Measurements from ENCODE around the gene MEI1.
A peak's percentile ranks its signal among the peaks of the same experiment; 100 is the strongest.

The MEI1 gene

DNA sequence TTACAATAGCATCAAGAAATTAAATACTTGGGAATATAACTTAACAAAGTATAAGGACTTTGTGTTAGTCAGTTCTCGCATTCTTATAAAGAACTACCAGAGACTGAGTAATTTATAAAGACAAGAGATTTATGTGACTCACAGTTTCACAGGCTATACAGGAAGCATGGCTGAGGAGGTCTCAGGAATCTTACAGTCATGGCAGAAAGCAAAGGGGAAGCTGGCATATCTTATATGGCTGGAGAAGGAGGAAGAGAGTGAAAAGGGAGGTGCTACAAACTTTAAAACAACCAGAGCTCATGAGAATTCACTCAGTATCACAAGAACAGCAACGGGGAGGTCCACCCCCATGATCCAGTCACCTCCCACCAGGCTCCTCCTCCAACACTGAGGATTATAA is 69.1 kb downstream of the MEI1 start:
- no peak overlapping the region for H3K4me3 ChIP-seq (ENCODE audit: control insufficient read depth, low read depth, low read length)
- peak; percentile 26 for DNase-seq (ENCODE audit: low read depth)
- TF ChIP-seq, protein P1, sequence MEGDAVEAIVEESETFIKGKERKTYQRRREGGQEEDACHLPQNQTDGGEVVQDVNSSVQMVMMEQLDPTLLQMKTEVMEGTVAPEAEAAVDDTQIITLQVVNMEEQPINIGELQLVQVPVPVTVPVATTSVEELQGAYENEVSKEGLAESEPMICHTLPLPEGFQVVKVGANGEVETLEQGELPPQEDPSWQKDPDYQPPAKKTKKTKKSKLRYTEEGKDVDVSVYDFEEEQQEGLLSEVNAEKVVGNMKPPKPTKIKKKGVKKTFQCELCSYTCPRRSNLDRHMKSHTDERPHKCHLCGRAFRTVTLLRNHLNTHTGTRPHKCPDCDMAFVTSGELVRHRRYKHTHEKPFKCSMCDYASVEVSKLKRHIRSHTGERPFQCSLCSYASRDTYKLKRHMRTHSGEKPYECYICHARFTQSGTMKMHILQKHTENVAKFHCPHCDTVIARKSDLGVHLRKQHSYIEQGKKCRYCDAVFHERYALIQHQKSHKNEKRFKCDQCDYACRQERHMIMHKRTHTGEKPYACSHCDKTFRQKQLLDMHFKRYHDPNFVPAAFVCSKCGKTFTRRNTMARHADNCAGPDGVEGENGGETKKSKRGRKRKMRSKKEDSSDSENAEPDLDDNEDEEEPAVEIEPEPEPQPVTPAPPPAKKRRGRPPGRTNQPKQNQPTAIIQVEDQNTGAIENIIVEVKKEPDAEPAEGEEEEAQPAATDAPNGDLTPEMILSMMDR (conservative IDR thresholded peaks at IDR 0.05; ENCODE audit: control insufficient read depth, insufficient read depth, low read depth, low read length), result no peak

DNA sequence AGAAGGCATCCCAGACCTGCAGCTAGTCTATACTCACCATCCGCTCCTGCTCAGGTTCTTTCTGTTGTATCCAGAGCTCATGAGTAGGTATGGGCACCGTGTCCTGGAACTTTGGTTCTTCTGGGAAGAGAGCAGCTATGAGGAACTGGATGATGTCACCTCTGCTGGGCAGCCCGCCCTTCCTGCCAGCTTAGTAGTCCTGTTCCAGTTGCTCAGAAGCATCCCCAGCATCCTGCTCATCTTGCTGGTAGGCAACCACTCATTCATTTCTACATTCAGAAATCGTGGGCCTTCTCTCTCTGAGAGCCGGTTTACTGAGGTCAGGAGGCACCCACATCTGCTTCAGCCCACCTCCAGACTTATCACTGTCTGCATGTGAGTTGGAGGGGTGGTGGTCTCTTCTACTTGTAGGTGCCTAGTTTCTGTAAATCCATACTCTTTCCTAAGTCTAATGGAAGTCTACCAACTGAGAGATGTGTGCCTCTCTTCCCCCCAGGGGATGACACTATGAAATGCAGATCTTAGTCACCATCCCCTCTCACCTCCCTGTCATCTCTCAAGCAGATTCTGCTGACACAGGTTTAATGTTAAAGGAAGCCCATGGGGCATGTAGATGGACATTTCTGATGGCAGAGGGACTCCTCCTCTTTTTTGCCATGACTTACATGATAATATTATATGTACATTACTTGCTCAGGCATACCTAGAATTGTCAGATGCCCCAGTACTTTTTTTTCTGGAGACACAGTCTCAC is 71.6 kb downstream of the MEI1 start:
- H3K4me3 ChIP-seq (ENCODE audit: control insufficient read depth, low read depth, low read length), result no peak overlapping the region
- TF ChIP-seq, protein P1 (conservative IDR thresholded peaks at IDR 0.05; ENCODE audit: control insufficient read depth, insufficient read depth, low read depth, low read length), result no peak
- no peak for DNase-seq (ENCODE audit: low read depth)

DNA sequence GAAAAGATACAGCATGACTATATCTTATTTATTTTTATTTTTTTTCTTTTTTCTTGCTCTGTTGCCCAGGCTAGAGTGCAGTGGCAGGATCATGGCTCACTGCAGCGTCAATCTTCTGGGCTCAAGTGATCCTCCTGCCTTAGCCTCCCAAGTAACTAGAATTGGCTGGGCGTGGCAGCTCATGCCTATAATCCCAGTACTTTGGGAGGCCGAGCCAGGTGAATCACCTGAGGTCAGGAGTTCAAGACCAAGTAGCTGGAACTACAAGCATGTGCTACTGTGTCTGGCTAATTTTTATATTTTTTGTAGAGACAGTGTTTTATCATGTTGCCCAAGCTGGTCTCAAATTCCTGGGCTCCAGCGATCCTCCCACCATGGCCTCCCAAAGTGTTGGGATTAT is 72.9 kb downstream of the MEI1 start:
- H3K4me3 ChIP-seq (ENCODE audit: control insufficient read depth, low read depth, low read length), result no peak overlapping the region
- TF ChIP-seq, protein P1 (conservative IDR thresholded peaks at IDR 0.05; ENCODE audit: control insufficient read depth, insufficient read depth, low read depth, low read length), result no peak
- no peak for DNase-seq (ENCODE audit: low read depth)

DNA sequence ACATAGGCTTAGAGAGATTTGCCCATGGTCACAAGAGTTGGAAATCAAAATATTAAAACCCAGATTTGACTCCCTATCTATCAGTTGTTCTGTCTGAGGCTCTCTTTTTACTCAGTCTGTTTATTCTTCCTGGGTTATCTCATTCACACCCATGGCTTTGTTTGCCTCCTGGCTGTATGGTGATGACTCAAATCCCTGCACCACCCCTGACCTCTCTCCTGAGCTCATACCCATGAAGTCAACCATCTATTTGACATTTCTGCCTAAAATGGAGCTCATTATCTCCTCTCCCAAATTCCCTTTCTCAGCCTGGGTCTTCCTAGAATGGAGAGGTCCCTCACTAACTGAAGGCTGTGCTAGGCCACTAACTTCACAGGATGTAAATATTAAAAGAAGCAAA is 73.3 kb downstream of the MEI1 start:
- DNase-seq (ENCODE audit: low read depth), result no peak
- TF ChIP-seq, protein P1 (conservative IDR thresholded peaks at IDR 0.05; ENCODE audit: control insufficient read depth, insufficient read depth, low read depth, low read length), result no peak
- H3K4me3 ChIP-seq (ENCODE audit: control insufficient read depth, low read depth, low read length), result no peak overlapping the region

DNA sequence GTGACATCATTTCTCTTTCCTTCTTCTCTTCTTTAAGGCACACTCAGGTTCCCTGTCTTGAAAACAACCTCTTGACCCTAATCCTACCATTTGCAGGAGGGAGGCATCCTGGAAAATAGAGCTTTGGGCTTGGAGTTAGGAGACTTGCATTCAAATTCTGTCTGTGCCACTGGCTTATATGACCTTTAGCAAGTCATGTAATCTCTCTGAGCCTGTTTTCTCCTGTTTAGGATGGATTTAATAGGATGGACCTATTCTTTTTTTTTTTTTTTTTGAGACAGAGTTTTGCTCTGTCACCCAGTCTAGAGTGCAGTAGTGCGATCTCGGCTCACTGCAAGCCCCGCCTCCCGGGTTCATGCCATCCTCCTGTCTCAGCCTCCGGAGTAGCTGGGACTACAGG is 76.0 kb downstream of the MEI1 start:
- no peak overlapping the region for H3K4me3 ChIP-seq (ENCODE audit: control insufficient read depth, low read depth, low read length)
- DNase-seq (ENCODE audit: low read depth), result no peak
- TF ChIP-seq, protein P1 (conservative IDR thresholded peaks at IDR 0.05; ENCODE audit: control insufficient read depth, insufficient read depth, low read depth, low read length), result no peak

DNA sequence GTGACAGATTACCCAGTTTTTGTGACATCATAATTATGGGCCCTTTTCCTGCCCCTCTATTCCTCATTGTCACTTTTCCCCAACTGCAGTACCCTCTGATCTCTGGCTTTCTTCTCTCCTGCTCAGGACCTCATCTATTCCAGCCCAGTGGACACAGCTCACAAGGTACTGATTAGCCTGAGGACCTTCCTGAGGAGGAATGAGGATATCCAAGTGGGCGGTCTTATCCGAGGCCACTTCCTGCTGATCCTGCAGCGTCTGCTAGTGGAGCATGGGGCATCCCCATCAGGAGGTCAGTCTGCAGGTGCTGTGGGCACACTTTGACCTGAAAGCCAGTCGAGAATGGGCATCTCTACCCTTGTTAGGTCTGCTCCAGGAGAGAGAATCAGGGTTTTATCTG is 76.7 kb downstream of the MEI1 start:
- no peak for DNase-seq (ENCODE audit: low read depth)
- H3K4me3 ChIP-seq (ENCODE audit: control insufficient read depth, low read depth, low read length), result no peak overlapping the region
- TF ChIP-seq, protein P1 (conservative IDR thresholded peaks at IDR 0.05; ENCODE audit: control insufficient read depth, insufficient read depth, low read depth, low read length), result no peak
